IPS-18c (cell line): ENCODE data around the gene KCNG4.

ENCODE experiments used
- H3K4me3 ChIP-seq: 2 replicates; pipeline ENCODE4 v1.7.0; 2013; ENCODE audit warnings: low read depth, mild to moderate bottlenecking, low read length, moderate library complexity; ENCODE audit not compliant: insufficient read depth
- H3K9me3 ChIP-seq: one replicate; pipeline ENCODE4 v1.6.1; 2013; ENCODE audit warnings: mild to moderate bottlenecking, low read length, moderate library complexity; ENCODE audit not compliant: control insufficient read depth, insufficient read depth

KCNG4 gene

GRCh38 chr16:84244728-84245127 lies 4.9 kb upstream of the KCNG4 start:
- Histone ChIP-seq H3K4me3 (no peak overlapping the region), H3K9me3 (peaks cover 2% of the 10 kb centered on the region)

DNA sequence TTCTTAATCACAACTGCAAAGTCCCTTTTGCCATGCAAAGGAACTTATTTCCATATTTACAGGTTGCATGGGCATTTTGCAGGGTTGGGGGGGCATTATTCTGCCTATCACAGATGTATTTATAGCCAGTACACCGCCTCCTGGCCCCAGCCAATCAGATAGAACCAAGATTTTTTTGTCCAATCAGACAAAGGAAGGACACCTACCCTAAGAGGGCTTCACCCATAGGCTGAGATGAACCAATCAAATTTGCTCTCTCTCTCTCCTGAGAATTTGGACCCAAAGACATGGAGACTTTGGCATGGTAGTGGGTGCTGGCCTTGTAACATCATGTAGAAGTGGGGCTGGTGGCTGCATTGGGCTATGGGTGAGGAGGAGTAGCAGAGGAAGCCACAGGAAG lies 3.9 kb upstream of the KCNG4 start:
- Histone ChIP-seq H3K4me3 (no peak overlapping the region), H3K9me3 (peaks cover 2% of the 10 kb centered on the region)

GRCh38 chr16:84242839-84243238 lies 3.0 kb upstream of the KCNG4 start:
- H3K9me3 ChIP-seq = peaks cover 2% of the 10 kb centered on the region
- no peak overlapping the region for H3K4me3 ChIP-seq

- Histone ChIP-seq H3K9me3 (peaks cover 2% of the 10 kb centered on the region), H3K4me3 (no peak overlapping the region)
Observed at GRCh38 chr16:84241778-84242177, 2.0 kb upstream of the KCNG4 start.

DNA sequence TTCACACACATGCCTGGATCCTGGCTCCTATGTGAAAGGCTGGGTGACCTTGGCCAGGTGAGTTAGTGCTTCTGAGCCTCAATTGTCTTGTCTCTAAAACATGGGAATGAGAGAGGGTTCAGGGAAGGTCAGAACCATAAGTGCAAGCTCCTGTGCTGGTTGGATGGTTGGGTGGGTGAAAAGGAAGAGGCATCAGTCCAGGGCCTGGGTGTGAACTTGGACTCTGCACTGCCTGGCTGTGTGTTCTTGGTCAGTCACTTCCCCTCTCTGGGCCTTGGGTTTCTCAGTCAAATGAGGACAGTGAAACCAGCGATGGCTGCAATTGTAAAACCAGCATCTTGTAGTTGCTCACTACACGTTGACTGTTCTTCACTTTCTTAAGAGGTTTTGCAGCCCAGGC lies 643 bp upstream of the KCNG4 start:
- no peak overlapping the region for H3K4me3 ChIP-seq
- peaks cover 2% of the 10 kb centered on the region for H3K9me3 ChIP-seq

- H3K4me3 ChIP-seq = no peak overlapping the region
Observed at GRCh38 chr16:84239141-84239769, 557 bp downstream of the KCNG4 start.

DNA sequence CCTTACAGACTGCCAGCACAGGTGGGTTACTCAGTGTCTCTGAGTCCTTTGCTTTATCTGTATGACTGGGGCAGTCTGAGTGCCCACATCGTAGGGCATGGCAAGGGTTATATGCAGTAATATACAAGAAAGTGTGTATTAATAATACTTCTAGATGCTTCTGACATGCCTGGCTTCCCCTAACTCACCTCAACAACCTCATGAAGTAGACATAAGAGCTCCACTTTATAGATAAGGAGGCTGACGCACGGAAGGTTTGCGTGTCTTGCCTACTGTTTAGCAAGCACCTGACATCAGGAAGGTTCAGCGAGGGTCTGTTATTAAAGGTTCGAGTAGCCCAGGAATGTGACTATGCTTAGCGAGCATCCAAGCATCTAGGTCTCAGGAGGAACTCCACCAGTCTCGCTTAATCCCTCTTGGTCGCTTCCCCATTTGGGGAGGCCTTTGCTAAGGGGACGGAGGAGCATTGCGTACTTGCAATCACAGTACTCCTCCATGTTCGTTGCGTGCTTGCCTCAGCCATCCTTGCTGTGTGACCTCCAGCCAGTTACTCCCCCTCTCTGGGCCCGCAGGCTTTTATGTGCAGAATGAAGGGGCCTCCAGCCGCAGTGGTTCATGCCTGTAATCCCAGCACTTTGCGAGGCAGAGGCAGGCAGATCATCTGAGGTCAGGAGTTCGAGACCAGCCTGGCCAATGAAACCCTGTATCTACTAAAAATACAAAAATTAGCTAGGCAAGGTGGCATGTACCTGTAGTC lies 1.6 kb downstream of the KCNG4 start:
- Histone ChIP-seq H3K9me3 (no peaks in the 10 kb centered on the region), H3K4me3 (no peak overlapping the region)

More at GRCh38 chr16:84239141-84239769, 557 bp downstream of the KCNG4 start:
- H3K9me3 ChIP-seq = peaks cover 2% of the 10 kb centered on the region

- no peaks in the 10 kb centered on the region for H3K9me3 ChIP-seq
- H3K4me3 ChIP-seq = no peak overlapping the region
Observed at GRCh38 chr16:84236671-84237070, 3.1 kb downstream of the KCNG4 start.

DNA sequence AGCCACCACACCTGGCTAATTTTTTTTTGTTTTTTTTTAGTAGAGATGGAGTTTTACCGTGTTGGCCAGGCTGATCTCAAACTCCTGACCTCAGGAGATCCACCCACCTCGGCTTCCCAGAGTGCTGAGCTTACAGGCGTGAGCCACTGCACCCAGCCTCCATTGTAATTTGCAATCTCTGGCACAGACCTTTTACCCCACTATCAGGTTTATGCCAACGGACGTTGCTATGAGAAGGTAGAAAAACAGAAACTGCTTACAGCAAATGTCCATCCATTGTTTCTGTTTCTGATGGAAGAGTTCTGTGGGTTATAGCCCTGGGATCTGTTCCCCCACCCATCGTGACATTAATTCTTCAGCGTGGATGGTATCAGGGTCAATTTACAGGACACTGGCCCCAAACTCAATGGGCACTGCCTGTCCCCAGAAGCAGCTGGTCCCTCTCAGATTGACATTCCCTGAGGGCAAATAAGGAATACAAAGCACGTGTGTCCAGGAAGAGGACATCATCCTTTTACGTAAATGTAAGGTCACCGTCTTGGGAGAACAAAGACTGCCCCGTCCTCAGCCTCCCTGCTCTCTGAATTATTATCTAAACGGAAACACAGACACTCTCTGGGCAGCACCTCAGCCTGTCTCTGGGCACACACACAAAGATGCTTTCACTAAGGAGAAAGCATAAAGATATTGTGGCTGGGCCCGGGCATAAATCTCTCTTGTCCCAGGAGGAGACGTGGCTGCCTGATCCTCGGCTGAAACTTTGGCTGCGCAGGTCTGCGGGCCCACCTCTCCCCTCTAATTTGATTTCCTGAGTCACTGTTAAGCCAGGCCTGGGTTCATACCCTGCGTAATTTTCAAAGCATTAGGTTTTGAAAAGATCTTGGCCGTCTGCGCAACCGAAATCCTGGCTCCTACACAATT lies 5.2 kb downstream of the KCNG4 start:
- no peaks in the 10 kb centered on the region for H3K9me3 ChIP-seq
- H3K4me3 ChIP-seq = no peak overlapping the region

- H3K9me3 ChIP-seq = no peaks in the 10 kb centered on the region
- H3K4me3 ChIP-seq = no peak overlapping the region
Observed at GRCh38 chr16:84233748-84234147, 6.1 kb downstream of the KCNG4 start.

DNA sequence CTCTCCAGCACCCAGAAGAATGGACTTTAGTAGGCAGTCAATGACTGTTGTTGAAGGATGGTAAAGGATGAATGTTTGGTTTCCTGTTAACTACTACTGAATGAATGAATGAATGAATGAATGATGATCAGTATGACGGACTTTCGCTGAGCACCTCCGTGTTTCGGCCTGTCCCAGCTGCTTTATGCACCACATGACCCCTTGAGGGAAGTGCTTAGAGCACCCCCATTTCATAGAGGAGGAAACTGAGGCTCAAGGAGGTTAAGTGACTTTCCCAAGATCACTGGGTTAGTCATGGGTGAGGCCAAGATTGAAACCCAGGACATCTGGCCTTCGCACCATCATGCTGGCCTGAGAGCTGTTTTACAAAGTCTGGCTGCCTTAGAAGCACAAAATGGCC lies 6.8 kb downstream of the KCNG4 start:
- H3K4me3 ChIP-seq = no peak overlapping the region

DNA sequence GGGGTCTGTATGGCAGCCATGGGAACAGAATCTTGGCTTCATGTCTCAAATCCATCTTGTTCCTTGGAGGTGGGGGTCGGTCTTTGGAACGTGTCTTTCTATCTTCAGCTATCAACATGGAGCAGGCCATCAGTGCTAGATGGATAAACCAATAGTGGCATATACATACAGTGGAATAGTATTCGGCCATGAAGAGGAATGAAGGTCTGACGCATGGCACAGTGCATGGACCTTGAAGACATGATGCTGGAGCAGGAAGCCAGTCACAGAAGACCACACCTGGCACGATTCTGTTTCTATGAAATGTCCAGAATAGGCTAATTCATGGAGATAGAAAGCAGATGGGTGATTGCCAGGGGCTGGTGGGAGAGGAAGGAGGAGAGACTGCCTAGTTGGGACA lies 7.8 kb downstream of the KCNG4 start:
- no peak overlapping the region for H3K4me3 ChIP-seq
- H3K9me3 ChIP-seq = no peaks in the 10 kb centered on the region

More for the DNA sequence above, 6.8 kb downstream of the KCNG4 start:
- H3K9me3 ChIP-seq = no peaks in the 10 kb centered on the region

DNA sequence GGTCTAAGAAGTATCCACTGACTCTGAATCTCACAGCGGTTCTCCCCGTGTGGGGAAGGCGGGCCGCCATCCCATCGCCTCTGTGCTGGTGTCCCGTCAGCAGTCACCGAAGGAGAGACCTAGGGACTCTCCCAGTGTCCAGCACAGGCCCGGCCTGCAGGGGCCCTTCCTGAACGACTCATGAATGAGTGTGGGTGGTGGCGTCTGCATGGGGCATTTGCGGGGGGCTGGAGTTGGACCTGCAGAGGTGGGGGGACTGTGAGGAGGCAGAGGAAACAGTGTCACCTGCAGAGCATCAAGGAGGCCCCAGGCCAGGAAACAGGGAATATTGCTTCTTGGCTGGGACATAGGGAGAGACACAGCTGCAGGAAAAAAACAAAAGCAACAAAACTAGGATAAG lies 10.3 kb downstream of the KCNG4 start:
- no peaks in the 10 kb centered on the region for H3K9me3 ChIP-seq
- no peak overlapping the region for H3K4me3 ChIP-seq

DNA sequence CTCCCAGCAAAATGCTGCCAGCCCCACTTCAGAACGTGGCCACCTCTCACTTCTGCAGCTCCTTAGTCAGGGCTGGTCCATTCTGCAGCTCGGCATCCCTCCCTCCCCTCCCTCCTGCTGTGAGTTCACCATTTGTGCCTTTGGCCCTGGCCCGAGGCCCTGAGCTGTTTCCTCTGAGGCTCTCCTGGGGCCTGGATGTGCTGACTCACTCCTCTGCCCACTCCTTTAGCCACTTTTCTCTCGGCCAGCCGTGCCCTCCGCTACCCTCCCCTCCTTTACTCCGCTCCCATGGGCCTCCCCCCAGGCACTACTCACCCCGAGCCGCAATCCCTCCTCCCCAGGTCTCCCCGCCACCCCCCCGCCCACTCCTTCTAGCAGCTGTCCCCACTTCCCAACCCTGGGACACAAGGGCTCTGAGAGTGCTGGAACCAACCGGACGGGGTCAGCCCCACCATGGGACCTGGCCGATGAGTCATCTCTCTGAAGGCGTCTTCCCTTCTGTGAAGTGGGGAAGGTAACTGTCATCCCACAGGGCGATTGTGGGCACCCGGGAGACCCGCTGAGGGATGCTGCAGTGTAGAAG lies 11.5 kb downstream of the KCNG4 start:
- no peak overlapping the region for H3K4me3 ChIP-seq

GRCh38 chr16:84227548-84227947 lies 12.3 kb downstream of the KCNG4 start:
- Histone ChIP-seq H3K4me3 (no peak overlapping the region), H3K9me3 (no peaks in the 10 kb centered on the region)

More for the DNA sequence above, 11.5 kb downstream of the KCNG4 start:
- no peaks in the 10 kb centered on the region for H3K9me3 ChIP-seq

DNA sequence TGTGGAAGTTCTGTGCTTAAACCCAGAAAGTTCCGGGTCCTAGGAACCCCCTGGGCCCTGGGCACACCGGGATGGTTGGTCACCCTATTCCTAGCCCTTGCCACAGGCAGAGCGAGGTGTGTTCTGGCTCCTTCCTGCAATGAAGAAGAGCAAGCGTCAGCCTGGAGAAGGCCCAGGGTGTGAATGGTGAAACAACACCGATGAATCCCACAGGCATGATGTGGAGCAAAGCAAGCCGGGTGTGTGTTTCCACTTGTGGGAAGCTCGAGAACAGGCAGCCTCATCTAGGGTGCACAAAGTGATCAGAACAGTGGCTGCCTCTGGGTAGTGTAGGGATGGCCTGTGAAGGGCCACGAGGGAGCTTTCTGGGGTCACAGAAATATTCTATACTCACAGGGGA lies 13.8 kb downstream of the KCNG4 start:
- H3K4me3 ChIP-seq = no peak overlapping the region

GRCh38 chr16:84225571-84225970 lies 14.2 kb downstream of the KCNG4 start:
- Histone ChIP-seq H3K4me3 (no peak overlapping the region), H3K9me3 (no peaks in the 10 kb centered on the region)

More for the DNA sequence above, 13.8 kb downstream of the KCNG4 start:
- H3K9me3 ChIP-seq = no peaks in the 10 kb centered on the region
